NOMO-1 treated with dmso at 0.1 percent for 144 hours (cell line): ENCODE data around the gene GNB1L.

Experiments used
- DNase-seq: peaks from one replicate; lab custom pipeline; 2025; ENCODE audit not compliant: unreplicated experiment; lab: John Stamatoyannopoulos, UW

Gene GNB1L

GRCh38 chr22:19738664-19739447 lies 115.8 kb downstream of the GNB1L start:
- DNase-seq = no peak

- DNase-seq = no peak
Observed at GRCh38 chr22:19737846-19738663, 116.6 kb downstream of the GNB1L start.

GRCh38 chr22:19735665-19736510 lies 118.8 kb downstream of the GNB1L start:
- DNase-seq = no peak

- DNase-seq = no peak
Observed at GRCh38 chr22:19734837-19735382, 119.8 kb downstream of the GNB1L start.

DNA sequence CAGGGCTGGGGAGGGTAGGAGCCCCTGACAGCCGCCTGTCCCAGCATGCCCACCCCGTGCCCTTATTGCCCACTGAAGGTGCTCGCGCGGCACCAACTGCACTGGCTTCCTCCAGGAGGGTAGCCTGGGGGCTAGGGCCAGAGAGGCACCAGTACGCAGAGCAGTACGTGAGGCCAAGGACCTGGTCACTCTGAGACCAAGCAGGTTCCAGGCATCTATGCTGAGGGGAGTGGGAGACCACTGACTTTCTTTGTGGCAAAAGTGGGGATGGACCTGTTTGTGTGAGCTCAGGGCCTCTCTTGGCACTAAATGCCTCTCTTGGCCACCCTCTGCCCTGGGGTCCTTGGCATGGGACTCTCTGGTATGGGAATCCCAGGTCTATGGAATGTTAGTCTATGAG lies 120.5 kb downstream of the GNB1L start:
- DNase-seq = no peak

- no peak for DNase-seq
Observed at GRCh38 chr22:19733755-19734154, 120.9 kb downstream of the GNB1L start.
